ENCODE results near the gene AK4. TPM values are rescaled to one million over a fixed set of nuclear protein-coding genes. Genes with fewer than 3 reads are reported as not detected.
A peak's percentile ranks its signal among the peaks of the same experiment; 100 is the strongest.

The AK4 gene
- total RNA-seq, 1 experiment from 2014 or later: 5.5 TPM

DNA sequence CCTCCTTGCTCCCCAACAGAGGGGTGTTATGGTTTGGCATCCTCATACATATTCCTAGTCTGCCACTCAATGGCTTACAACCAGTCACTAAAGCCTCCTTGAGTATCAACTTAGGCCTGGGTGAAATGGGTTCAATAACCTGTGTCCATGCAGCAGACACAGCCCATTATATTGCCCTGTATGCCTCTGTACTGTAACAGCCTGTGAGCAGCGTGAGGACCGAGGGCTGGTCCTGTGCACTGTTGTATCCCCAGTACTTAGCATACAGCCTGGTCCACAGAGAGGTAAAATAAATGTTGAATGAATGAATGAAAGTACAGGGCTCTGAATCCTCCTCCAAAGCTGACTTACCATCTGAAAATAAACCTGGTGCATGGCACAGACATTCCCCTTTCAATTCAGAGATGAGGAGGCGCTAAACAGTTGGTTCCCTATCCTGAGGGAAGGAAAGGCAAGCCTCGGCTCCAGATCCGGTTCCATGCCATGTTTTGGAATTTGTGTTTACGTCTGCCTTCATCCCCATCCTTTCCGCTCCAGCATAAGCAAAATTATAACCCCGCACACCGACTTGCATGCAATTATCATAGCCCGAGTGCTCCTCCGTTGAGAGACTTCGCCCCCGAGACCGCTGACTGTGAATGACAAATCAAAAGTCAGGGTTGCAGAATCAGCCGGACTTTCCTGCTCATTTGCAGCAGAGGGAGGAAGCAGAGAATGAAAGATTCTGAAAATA lies 116.4 kb downstream of the AK4 start:
- Histone ChIP-seq H3K4me3 (ENCODE audit: low read depth, low read length, poor library complexity, severe bottlenecking) (peak overlapping the region; percentile 41), H3K27me3 (replicated peaks; ENCODE audit: insufficient read depth, low read depth, low read length, poor library complexity) (peaks cover 21% of the 10 kb centered on the region), H3K4me1 (ENCODE audit: insufficient read depth, low read length, poor library complexity, severe bottlenecking) (peaks cover 14% of the 10 kb centered on the region), H3K9me3 (ENCODE audit: low read depth, low read length, poor library complexity, severe bottlenecking) (no peaks in the 10 kb centered on the region), H3K27ac (ENCODE audit: low read depth, low read length, poor library complexity, severe bottlenecking) (no peak overlapping the region), H3K36me3 (ENCODE audit: insufficient read depth, low read length, poor library complexity, severe bottlenecking) (no peaks in the 10 kb centered on the region)
- TF ChIP-seq EZH2 (IDR thresholded peaks at IDR 0.05; ENCODE audit: borderline replicate concordance, low read depth, low read length, poor library complexity, severe bottlenecking): no peak
- TF ChIP-seq, protein P1, sequence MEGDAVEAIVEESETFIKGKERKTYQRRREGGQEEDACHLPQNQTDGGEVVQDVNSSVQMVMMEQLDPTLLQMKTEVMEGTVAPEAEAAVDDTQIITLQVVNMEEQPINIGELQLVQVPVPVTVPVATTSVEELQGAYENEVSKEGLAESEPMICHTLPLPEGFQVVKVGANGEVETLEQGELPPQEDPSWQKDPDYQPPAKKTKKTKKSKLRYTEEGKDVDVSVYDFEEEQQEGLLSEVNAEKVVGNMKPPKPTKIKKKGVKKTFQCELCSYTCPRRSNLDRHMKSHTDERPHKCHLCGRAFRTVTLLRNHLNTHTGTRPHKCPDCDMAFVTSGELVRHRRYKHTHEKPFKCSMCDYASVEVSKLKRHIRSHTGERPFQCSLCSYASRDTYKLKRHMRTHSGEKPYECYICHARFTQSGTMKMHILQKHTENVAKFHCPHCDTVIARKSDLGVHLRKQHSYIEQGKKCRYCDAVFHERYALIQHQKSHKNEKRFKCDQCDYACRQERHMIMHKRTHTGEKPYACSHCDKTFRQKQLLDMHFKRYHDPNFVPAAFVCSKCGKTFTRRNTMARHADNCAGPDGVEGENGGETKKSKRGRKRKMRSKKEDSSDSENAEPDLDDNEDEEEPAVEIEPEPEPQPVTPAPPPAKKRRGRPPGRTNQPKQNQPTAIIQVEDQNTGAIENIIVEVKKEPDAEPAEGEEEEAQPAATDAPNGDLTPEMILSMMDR (conservative IDR thresholded peaks at IDR 0.05; ENCODE audit: low read depth, low read length): no peak
- BruUV-seq (replicated peaks): no TSS peak
- CTCF ChIA-PET: no interaction called here
- POLR2A ChIA-PET (ENCODE audit: low non-redundant PET): no interaction called here
- peak; percentile 66 for DNase-seq (ENCODE audit: low spot score)
- intact Hi-C loops (cut with micrococcal nuclease; ENCODE audit: unreplicated experiment): no loop called here

DNA sequence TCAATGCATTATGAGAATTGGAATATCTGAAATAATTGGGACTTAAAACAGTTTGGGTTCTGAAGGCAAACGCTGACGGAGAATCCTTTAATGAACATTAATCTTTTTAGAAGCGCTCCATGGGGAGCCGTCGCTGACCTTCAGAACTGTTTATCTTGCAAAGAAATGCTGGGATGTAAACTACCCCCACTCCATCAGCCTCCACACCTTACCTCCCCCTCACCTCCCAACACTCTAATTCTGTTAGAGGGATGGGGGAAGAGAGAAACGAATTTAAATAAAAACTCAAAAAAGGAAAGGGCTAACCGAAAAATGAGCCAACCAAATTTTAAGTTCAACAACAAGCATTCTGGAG lies 117.3 kb downstream of the AK4 start:
- Histone ChIP-seq H3K4me1 (ENCODE audit: insufficient read depth, low read length, poor library complexity, severe bottlenecking) (peaks cover 14% of the 10 kb centered on the region), H3K9me3 (ENCODE audit: low read depth, low read length, poor library complexity, severe bottlenecking) (no peaks in the 10 kb centered on the region), H3K27ac (ENCODE audit: low read depth, low read length, poor library complexity, severe bottlenecking) (no peak overlapping the region), H3K27me3 (replicated peaks; ENCODE audit: insufficient read depth, low read depth, low read length, poor library complexity) (peaks cover 21% of the 10 kb centered on the region), H3K4me3 (ENCODE audit: low read depth, low read length, poor library complexity, severe bottlenecking) (peak overlapping the region; percentile 41), H3K36me3 (ENCODE audit: insufficient read depth, low read length, poor library complexity, severe bottlenecking) (no peaks in the 10 kb centered on the region)
- CTCF ChIA-PET: no interaction called here
- TF ChIP-seq EZH2 (IDR thresholded peaks at IDR 0.05; ENCODE audit: borderline replicate concordance, low read depth, low read length, poor library complexity, severe bottlenecking): no peak
- TF ChIP-seq, protein P1 (conservative IDR thresholded peaks at IDR 0.05; ENCODE audit: low read depth, low read length): no peak
- DNase-seq (ENCODE audit: low spot score): no peak
- intact Hi-C loops (cut with micrococcal nuclease; ENCODE audit: unreplicated experiment): no loop called here
- POLR2A ChIA-PET (ENCODE audit: low non-redundant PET): no interaction called here
- no TSS peak for BruUV-seq (replicated peaks)

DNA sequence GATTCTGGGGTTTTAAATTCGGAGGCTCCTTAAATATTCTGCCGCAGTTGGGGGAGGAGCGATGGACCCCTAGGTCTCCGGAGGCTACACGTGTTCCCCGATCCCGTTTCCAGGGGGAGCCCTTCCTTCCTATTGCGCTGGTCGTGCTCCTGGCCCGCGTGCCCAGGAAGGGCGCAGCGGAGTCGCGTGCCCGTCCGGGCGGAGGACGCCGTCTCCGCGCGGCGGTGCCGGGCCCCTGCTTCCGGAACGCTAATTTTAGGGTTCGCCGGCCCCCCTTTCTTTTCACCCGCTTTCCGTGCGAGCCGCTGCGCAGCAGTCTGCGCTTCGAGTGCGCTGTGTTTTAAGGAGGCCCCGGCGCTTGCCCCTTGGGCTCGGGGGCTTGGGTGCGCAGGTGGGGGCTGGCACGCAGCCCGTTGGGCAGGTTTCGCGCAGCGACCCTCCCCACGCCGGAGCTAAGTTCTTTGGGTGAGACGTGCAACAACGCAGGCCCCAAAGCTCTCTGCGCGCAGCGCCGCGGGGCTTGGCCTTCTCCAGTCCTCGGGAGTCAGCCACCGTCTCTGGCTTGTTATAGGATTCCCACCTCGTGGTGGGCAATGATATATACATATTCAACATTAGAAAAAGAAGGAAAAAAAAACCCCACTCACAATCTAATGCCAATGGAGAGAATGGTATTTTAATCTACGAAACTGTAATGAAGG lies 117.8 kb downstream of the AK4 start:
- H3K9me3 ChIP-seq (ENCODE audit: low read depth, low read length, poor library complexity, severe bottlenecking): no peaks in the 10 kb centered on the region
- no peak for TF ChIP-seq EZH2 (IDR thresholded peaks at IDR 0.05; ENCODE audit: borderline replicate concordance, low read depth, low read length, poor library complexity, severe bottlenecking)
- TF ChIP-seq, protein P1 (conservative IDR thresholded peaks at IDR 0.05; ENCODE audit: low read depth, low read length): peak; percentile 49
- H3K36me3 ChIP-seq (ENCODE audit: insufficient read depth, low read length, poor library complexity, severe bottlenecking): no peaks in the 10 kb centered on the region
- peak overlapping the region; percentile 41 for H3K4me3 ChIP-seq (ENCODE audit: low read depth, low read length, poor library complexity, severe bottlenecking)
- peaks cover 21% of the 10 kb centered on the region for H3K27me3 ChIP-seq (replicated peaks; ENCODE audit: insufficient read depth, low read depth, low read length, poor library complexity)
- POLR2A ChIA-PET (ENCODE audit: low non-redundant PET): no interaction called here
- peak; percentile 79 for DNase-seq (ENCODE audit: low spot score)
- no peak overlapping the region for H3K27ac ChIP-seq (ENCODE audit: low read depth, low read length, poor library complexity, severe bottlenecking)
- intact Hi-C loops (cut with micrococcal nuclease; ENCODE audit: unreplicated experiment): no loop called here
- no TSS peak for BruUV-seq (replicated peaks)
- CTCF ChIA-PET: no interaction called here
- H3K4me1 ChIP-seq (ENCODE audit: insufficient read depth, low read length, poor library complexity, severe bottlenecking): peaks cover 14% of the 10 kb centered on the region
